T-cell (primary cell): ENCODE results near the gene MYEOV. TPM values are rescaled to one million over a fixed set of nuclear protein-coding genes. Genes with fewer than 3 reads are reported as not detected.

ENCODE experiments used
- ATAC-seq, 4 experiments: fragments of 200-7000 bp in 3 of 4; fragments of 150-1000 bp in 1 of 4; cut with Tn5 transposase; replicated peaks in 1 of 4; 1 replicate in 3 of 4; 2 replicates in 1 of 4; pipeline ENCODE4 v1.10.0; 2021; ENCODE audit warnings: moderate library complexity in 3 of 4, mild to moderate bottlenecking in 2 of 4, moderate number of reproducible peaks in 1 of 4
- CTCF ChIA-PET, 2 donors: fragments of 300-600 bp; sonication (Branson Sonifier 250); formaldehyde crosslinking; loops; one replicate each; lab custom pipeline; 2022; ENCODE audit warnings: antibody characterized with exemption in 2 of 2; lab: Charles Lee
- POLR2A ChIA-PET, 2 donors: fragments of 300-600 bp; sonication (Branson Sonifier 250); formaldehyde crosslinking; loops; one replicate each; lab custom pipeline; 2022; ENCODE audit warnings: antibody characterized with exemption in 2 of 2; lab: Charles Lee
- DNase-seq, 35 experiments: peaks; one replicate each; pipeline versions ENCODE4 v3.0.0 to v3.0.0-alpha.2; 2013 to 2023
- H3K27ac ChIP-seq: one replicate; pipeline ENCODE4 v1.5.1; 2013; ENCODE audit warnings: low read length
- H3K27me3 ChIP-seq, 2 experiments: replicated peaks in 1 of 2; 1 replicate in 1 of 2; 2 replicates in 1 of 2; pipeline versions ENCODE4 v1.6.1 to v1.7.0; 2013; ENCODE audit warnings: low read length in 1 of 2, mixed read lengths in 1 of 2; ENCODE audit not compliant: control insufficient read depth in 2 of 2, insufficient read depth in 2 of 2; ENCODE audit errors: extremely low read depth in 1 of 2
- H3K36me3 ChIP-seq, 2 donors: 1 replicate in 1 of 2; 2 replicates in 1 of 2; pipeline versions ENCODE4 v1.6.1 to v1.7.0; 2013; ENCODE audit warnings: low read length in 1 of 2; ENCODE audit not compliant: control insufficient read depth in 2 of 2, insufficient read depth in 1 of 2; ENCODE audit errors: extremely low read depth in 1 of 2
- H3K4me1 ChIP-seq, 2 experiments: 1 replicate in 1 of 2; 2 replicates in 1 of 2; pipeline versions ENCODE4 v1.6.1 to v1.7.0; 2013; ENCODE audit warnings: low read length in 2 of 2, mixed read lengths in 1 of 2; ENCODE audit not compliant: insufficient read depth in 2 of 2, control insufficient read depth in 1 of 2; ENCODE audit errors: extremely low read depth in 1 of 2
- H3K4me3 ChIP-seq, 2 donors: 1 replicate in 1 of 2; 2 replicates in 1 of 2; pipeline versions ENCODE4 v1.5.1 to v1.7.0; 2013; ENCODE audit warnings: mild to moderate bottlenecking in 2 of 2, low read length in 1 of 2, moderate library complexity in 1 of 2; ENCODE audit not compliant: control insufficient read depth in 1 of 2; ENCODE audit errors: extremely low read depth in 1 of 2
- H3K9me3 ChIP-seq: 2 replicates; pipeline ENCODE4 v1.7.0; 2013
- H3K27ac Mint-ChIP-seq, 2 donors: one replicate each; pipeline ENCODE4 v1.8.0; 2020 to 2021; ENCODE audit warnings: mild to moderate bottlenecking in 2 of 2, mixed read lengths in 2 of 2
- H3K27me3 Mint-ChIP-seq, 2 donors: one replicate each; pipeline ENCODE4 v1.8.0; 2021 to 2022; ENCODE audit warnings: mixed read lengths in 2 of 2
- H3K36me3 Mint-ChIP-seq: one replicate; pipeline ENCODE4 v1.8.0; 2021; ENCODE audit warnings: mixed read lengths
- H3K4me1 Mint-ChIP-seq, 3 donors: one replicate each; pipeline ENCODE4 v1.8.0; 2020 to 2022; ENCODE audit warnings: mixed read lengths in 3 of 3, mild to moderate bottlenecking in 1 of 3
- H3K4me3 Mint-ChIP-seq, 3 donors: one replicate each; pipeline ENCODE4 v1.8.0; 2020 to 2022; ENCODE audit warnings: mild to moderate bottlenecking in 3 of 3, mixed read lengths in 3 of 3, moderate library complexity in 3 of 3
- H3K9me3 Mint-ChIP-seq, 3 donors: one replicate each; pipeline ENCODE4 v1.8.0; 2020 to 2022; ENCODE audit warnings: mixed read lengths in 3 of 3
- WGBS: methylation state at CpG from one replicate; pipeline ENCODE4 v1.1.5; 2013; ENCODE audit warnings: missing lambda C conversion rate; ENCODE audit not compliant: insufficient coverage; 5-methylcytosine and 5-hydroxymethylcytosine counted together
- total RNA-seq, 35 experiments: library from RNA in 6 of 35; stranded (reverse) in 6 of 35; fragments of 120-200 nt in 1 of 35; gene quantifications; one replicate each; pipeline versions ENCODE4 v1.2.1 to v1.2.4 and lab custom pipeline; 2013 to 2026

Gene MYEOV
- total RNA-seq, 5 donors from 2014 or later (not counting 1 experiment from before 2014, with no cell fraction given): 0.22 to 0.98 (median 0.50) TPM; not detected in 2

GRCh38 chr11:69288883-69289242 is 5.1 kb upstream of the MYEOV start:
- ChIA-PET CTCF (no interaction called here), POLR2A (no interaction called here)
- no peak for ATAC-seq

GRCh38 chr11:69290806-69291205 is 3.1 kb upstream of the MYEOV start:
- Mint-ChIP-seq H3K4me1 (peaks cover 9 to 16% (median 14%) of the 10 kb centered on the region in 3 donors), H3K27ac (no peak overlapping the region), H3K27me3 (no peaks in the 10 kb centered on the region), H3K36me3 (no peaks in the 10 kb centered on the region), H3K4me3 (no peak overlapping the region), H3K9me3 (no peaks in the 10 kb centered on the region)
- CTCF ChIA-PET: no interaction called here
- H3K27ac ChIP-seq: no peak overlapping the region
- H3K36me3 ChIP-seq: no peaks in the 10 kb centered on the region
- H3K4me3 ChIP-seq: no peak overlapping the region
- POLR2A ChIA-PET: no interaction called here
- peaks cover 4 to 35% of the 10 kb centered on the region in 2 experiments for H3K4me1 ChIP-seq
- DNase-seq (no peak), ATAC-seq (no peak)
- H3K9me3 ChIP-seq: no peaks in the 10 kb centered on the region
- peaks cover 0 to 39% of the 10 kb centered on the region in 2 experiments for H3K27me3 ChIP-seq
- 74% methylated on average over 3 of the region's 3 CpGs for WGBS

More at GRCh38 chr11:69288883-69289242, 5.1 kb upstream of the MYEOV start:
- Mint-ChIP-seq H3K27ac (no peak overlapping the region), H3K36me3 (no peaks in the 10 kb centered on the region), H3K4me3 (no peak overlapping the region), H3K9me3 (no peaks in the 10 kb centered on the region), H3K4me1 (peaks cover 0 to 2% (median 1%) of the 10 kb centered on the region in 3 donors), H3K27me3 (peaks cover 0 to 11% of the 10 kb centered on the region in 2 donors)
- Histone ChIP-seq H3K9me3 (no peaks in the 10 kb centered on the region), H3K4me1 (peaks cover 0 to 16% of the 10 kb centered on the region in 2 experiments), H3K27me3 (peaks cover 0 to 56% of the 10 kb centered on the region in 2 experiments), H3K36me3 (no peaks in the 10 kb centered on the region), H3K27ac (no peak overlapping the region), H3K4me3 (no peak overlapping the region)
- WGBS: 63% methylated on average over 1 of the region's 2 CpGs
- no peak for DNase-seq

- CTCF ChIA-PET: interaction anchor here in 1 of 2 donors (1.7 kb wide), 1 partner anchor 151 kb away, joined by 3 read pairs; no protein-coding TSS in a partner anchor
Observed at GRCh38 chr11:69291459-69292110, 2.4 kb upstream of the MYEOV start.

GRCh38 chr11:69292221-69292648 is 1.7 kb upstream of the MYEOV start:
- peaks cover 0 to 26% of the 10 kb centered on the region in 2 experiments for H3K27me3 ChIP-seq
- no peaks in the 10 kb centered on the region for H3K9me3 ChIP-seq
- no peak overlapping the region for H3K4me3 ChIP-seq
- H3K36me3 ChIP-seq: no peaks in the 10 kb centered on the region
- Mint-ChIP-seq H3K27me3 (no peaks in the 10 kb centered on the region), H3K4me3 (no peak overlapping the region), H3K4me1 (peaks cover 21 to 30% (median 28%) of the 10 kb centered on the region in 3 donors), H3K9me3 (no peaks in the 10 kb centered on the region), H3K36me3 (no peaks in the 10 kb centered on the region), H3K27ac (no peak overlapping the region)
- peak in 31 of 35 experiments; percentile 20 to 74 (median 46) for DNase-seq
- peaks cover 18 to 49% of the 10 kb centered on the region in 2 experiments for H3K4me1 ChIP-seq
- ATAC-seq: no peak
- ChIA-PET POLR2A (no interaction called here), CTCF (interaction anchor here in 1 of 2 donors (0.5 to 1.7 kb wide), 3 partner anchors 20 to 351 kb away, joined by 3 read pairs; no protein-coding TSS in a partner anchor)
- WGBS: 13% methylated on average over 4 of the region's 8 CpGs
- H3K27ac ChIP-seq: no peak overlapping the region

More at GRCh38 chr11:69291459-69292110, 2.4 kb upstream of the MYEOV start:
- DNase-seq (no peak), ATAC-seq (no peak)
- peaks cover 12 to 43% of the 10 kb centered on the region in 2 experiments for H3K4me1 ChIP-seq
- H3K9me3 ChIP-seq: no peaks in the 10 kb centered on the region
- no peak overlapping the region for H3K27ac ChIP-seq
- H3K27ac Mint-ChIP-seq: no peak overlapping the region
- 91% methylated on average over 3 of the region's 4 CpGs for WGBS
- H3K9me3 Mint-ChIP-seq: no peaks in the 10 kb centered on the region
- H3K4me3 ChIP-seq: no peak overlapping the region
- no peaks in the 10 kb centered on the region for H3K27me3 Mint-ChIP-seq
- H3K36me3 ChIP-seq: no peaks in the 10 kb centered on the region
- no peaks in the 10 kb centered on the region for H3K36me3 Mint-ChIP-seq
- H3K27me3 ChIP-seq: peaks cover 0 to 33% of the 10 kb centered on the region in 2 experiments
- H3K4me3 Mint-ChIP-seq: no peak overlapping the region
- POLR2A ChIA-PET: no interaction called here
- peaks cover 15 to 24% (median 21%) of the 10 kb centered on the region in 3 donors for H3K4me1 Mint-ChIP-seq

- Mint-ChIP-seq H3K4me3 (no peak overlapping the region), H3K4me1 (peaks cover 30 to 39% (median 36%) of the 10 kb centered on the region in 3 donors), H3K27ac (no peak overlapping the region), H3K36me3 (no peaks in the 10 kb centered on the region), H3K27me3 (no peaks in the 10 kb centered on the region), H3K9me3 (no peaks in the 10 kb centered on the region)
- Histone ChIP-seq H3K4me1 (peaks cover 27 to 58% of the 10 kb centered on the region in 2 experiments), H3K4me3 (no peak overlapping the region), H3K27me3 (peaks cover 0 to 22% of the 10 kb centered on the region in 2 experiments), H3K9me3 (no peaks in the 10 kb centered on the region), H3K36me3 (no peaks in the 10 kb centered on the region), H3K27ac (no peak overlapping the region)
- ChIA-PET CTCF (interaction anchor here (0.5 to 1.7 kb wide), 5 partner anchors 10 to 350 kb away, joined by 3 read pairs; no protein-coding TSS in a partner anchor), POLR2A (interaction anchor here in 1 of 2 donors (0.5 kb wide), 1 partner anchor 13 kb away, joined by 3 read pairs; no protein-coding TSS in a partner anchor)
- 100% methylated on average over 5 of the region's 8 CpGs for WGBS
- ATAC-seq (no peak), DNase-seq (no peak)
Observed at GRCh38 chr11:69293087-69293486, 868 bp upstream of the MYEOV start.

- 97% methylated on average over 8 of the region's 8 CpGs for WGBS
- no peak for ATAC-seq
- Histone ChIP-seq H3K27me3 (peaks cover 0 to 18% of the 10 kb centered on the region in 2 experiments), H3K36me3 (no peaks in the 10 kb centered on the region), H3K9me3 (no peaks in the 10 kb centered on the region), H3K27ac (no peak overlapping the region), H3K4me3 (no peak overlapping the region), H3K4me1 (peaks cover 30 to 73% of the 10 kb centered on the region in 2 experiments)
- Mint-ChIP-seq H3K27ac (peak overlapping the region in 1 of 2 donors; percentile 19), H3K27me3 (no peaks in the 10 kb centered on the region), H3K36me3 (no peaks in the 10 kb centered on the region), H3K4me1 (peaks cover 42 to 54% (median 51%) of the 10 kb centered on the region in 3 donors), H3K4me3 (no peak overlapping the region), H3K9me3 (no peaks in the 10 kb centered on the region)
- no peak for DNase-seq
- ChIA-PET CTCF (no interaction called here), POLR2A (interaction anchor here in 1 of 2 donors (0.7 kb wide), 1 partner anchor 87 kb away, joined by 3 read pairs; no protein-coding TSS in a partner anchor)
Observed at GRCh38 chr11:69294571-69295078, 670 bp downstream of the MYEOV start.
